ENCODE data around the gene KCNQ1OT1. TPM values are rescaled to one million over a fixed set of nuclear protein-coding genes. Genes with fewer than 3 reads are reported as not detected.
A peak's percentile ranks its signal among the peaks of the same experiment; 100 is the strongest.

KCNQ1OT1 gene
- polyA plus RNA-seq, 6 donors from 2014 or later: 0.08 to 0.28 (median 0.12) TPM

GRCh38 chr11:2580571-2581001 is 119.2 kb downstream of the KCNQ1OT1 start:
- Mint-ChIP-seq H3K4me1 (peaks cover 0 to 5% (median 0%) of the 10 kb centered on the region in 3 donors), H3K4me3 (no peak overlapping the region), H3K9me3 (no peaks in the 10 kb centered on the region), H3K36me3 (no peaks in the 10 kb centered on the region), H3K27ac (no peak overlapping the region), H3K27me3 (no peaks in the 10 kb centered on the region)
- ATAC-seq (ENCODE audit: low read depth in 2 of 2) (no peak), DNase-seq (no peak)

- DNase-seq: no peak
- no peaks in the 10 kb centered on the region for H3K9me3 Mint-ChIP-seq
Measured at GRCh38 chr11:2580061-2580421, 119.8 kb downstream of the KCNQ1OT1 start.

GRCh38 chr11:2579315-2580060 is 120.3 kb downstream of the KCNQ1OT1 start:
- Mint-ChIP-seq H3K27me3 (no peaks in the 10 kb centered on the region), H3K36me3 (no peaks in the 10 kb centered on the region), H3K9me3 (no peaks in the 10 kb centered on the region), H3K4me3 (no peak overlapping the region), H3K4me1 (peaks cover 0 to 5% (median 0%) of the 10 kb centered on the region in 3 donors), H3K27ac (peak overlapping the region in 1 of 6 donors; percentile 44)
- no peak for DNase-seq
- no peak for ATAC-seq (ENCODE audit: low read depth in 2 of 2)

More at GRCh38 chr11:2580061-2580421, 119.8 kb downstream of the KCNQ1OT1 start:
- no peak overlapping the region for H3K27ac Mint-ChIP-seq
- ATAC-seq (ENCODE audit: low read depth in 2 of 2): no peak
- no peaks in the 10 kb centered on the region for H3K27me3 Mint-ChIP-seq
- no peaks in the 10 kb centered on the region for H3K36me3 Mint-ChIP-seq
- H3K4me1 Mint-ChIP-seq: peaks cover 0 to 5% (median 0%) of the 10 kb centered on the region in 3 donors
- no peak overlapping the region for H3K4me3 Mint-ChIP-seq

- ATAC-seq (ENCODE audit: low read depth in 2 of 2) (no peak), DNase-seq (no peak)
- Mint-ChIP-seq H3K27ac (no peak overlapping the region), H3K27me3 (no peaks in the 10 kb centered on the region), H3K4me1 (peaks cover 0 to 5% (median 0%) of the 10 kb centered on the region in 3 donors), H3K9me3 (no peaks in the 10 kb centered on the region), H3K4me3 (no peak overlapping the region), H3K36me3 (no peaks in the 10 kb centered on the region)
Measured at GRCh38 chr11:2578929-2579270, 120.9 kb downstream of the KCNQ1OT1 start.

GRCh38 chr11:2577991-2578928 is 121.5 kb downstream of the KCNQ1OT1 start:
- Mint-ChIP-seq H3K36me3 (no peaks in the 10 kb centered on the region), H3K27me3 (no peaks in the 10 kb centered on the region), H3K9me3 (no peaks in the 10 kb centered on the region), H3K4me3 (peak overlapping the region in 1 of 8 donors; percentile 10), H3K4me1 (peaks cover 0 to 5% (median 0%) of the 10 kb centered on the region in 3 donors), H3K27ac (no peak overlapping the region)
- DNase-seq (no peak), ATAC-seq (ENCODE audit: low read depth in 2 of 2) (no peak)

GRCh38 chr11:2577031-2577990 is 122.5 kb downstream of the KCNQ1OT1 start:
- H3K27ac Mint-ChIP-seq: no peak overlapping the region
- no peak for DNase-seq
- no peak for ATAC-seq (ENCODE audit: low read depth in 2 of 2)

GRCh38 chr11:2576549-2576948 is 123.2 kb downstream of the KCNQ1OT1 start:
- no peak for ATAC-seq (ENCODE audit: low read depth in 2 of 2)
- Mint-ChIP-seq H3K4me1 (peaks cover 0 to 5% (median 0%) of the 10 kb centered on the region in 3 donors), H3K27me3 (no peaks in the 10 kb centered on the region), H3K9me3 (no peaks in the 10 kb centered on the region), H3K27ac (no peak overlapping the region), H3K36me3 (no peaks in the 10 kb centered on the region), H3K4me3 (no peak overlapping the region)
- no peak for DNase-seq

More at GRCh38 chr11:2577031-2577990, 122.5 kb downstream of the KCNQ1OT1 start:
- no peaks in the 10 kb centered on the region for H3K9me3 Mint-ChIP-seq
- no peaks in the 10 kb centered on the region for H3K36me3 Mint-ChIP-seq
- no peaks in the 10 kb centered on the region for H3K27me3 Mint-ChIP-seq
- H3K4me1 Mint-ChIP-seq: peaks cover 0 to 5% (median 0%) of the 10 kb centered on the region in 3 donors
- H3K4me3 Mint-ChIP-seq: peak overlapping the region in 1 of 8 donors; percentile 10

- Mint-ChIP-seq H3K4me1 (peaks cover 0 to 5% (median 0%) of the 10 kb centered on the region in 3 donors), H3K27me3 (no peaks in the 10 kb centered on the region), H3K4me3 (peak overlapping the region in 1 of 8 donors; percentile 16), H3K36me3 (no peaks in the 10 kb centered on the region), H3K27ac (no peak overlapping the region), H3K9me3 (no peaks in the 10 kb centered on the region)
- ATAC-seq (ENCODE audit: low read depth in 2 of 2) (no peak), DNase-seq (no peak)
Measured at GRCh38 chr11:2576111-2576510, 123.7 kb downstream of the KCNQ1OT1 start.

- DNase-seq (no peak), ATAC-seq (ENCODE audit: low read depth in 2 of 2) (no peak)
- peaks cover 0 to 5% (median 0%) of the 10 kb centered on the region in 3 donors for H3K4me1 Mint-ChIP-seq
- no peaks in the 10 kb centered on the region for H3K9me3 Mint-ChIP-seq
- H3K27ac Mint-ChIP-seq: no peak overlapping the region
- H3K4me3 Mint-ChIP-seq: no peak overlapping the region
- H3K27me3 Mint-ChIP-seq: no peaks in the 10 kb centered on the region
- no peaks in the 10 kb centered on the region for H3K36me3 Mint-ChIP-seq
Measured at GRCh38 chr11:2575591-2576051, 124.2 kb downstream of the KCNQ1OT1 start.

- Mint-ChIP-seq H3K27me3 (no peaks in the 10 kb centered on the region), H3K4me3 (no peak overlapping the region), H3K9me3 (no peaks in the 10 kb centered on the region), H3K4me1 (peaks cover 0 to 5% (median 0%) of the 10 kb centered on the region in 3 donors), H3K36me3 (no peaks in the 10 kb centered on the region), H3K27ac (no peak overlapping the region)
- ATAC-seq (ENCODE audit: low read depth in 2 of 2) (no peak), DNase-seq (no peak)
Measured at GRCh38 chr11:2574553-2575535, 125.0 kb downstream of the KCNQ1OT1 start.

GRCh38 chr11:2574043-2574552 is 125.7 kb downstream of the KCNQ1OT1 start:
- Mint-ChIP-seq H3K4me3 (no peak overlapping the region), H3K27ac (no peak overlapping the region), H3K9me3 (no peaks in the 10 kb centered on the region), H3K4me1 (peaks cover 0 to 3% (median 0%) of the 10 kb centered on the region in 3 donors), H3K36me3 (no peaks in the 10 kb centered on the region), H3K27me3 (no peaks in the 10 kb centered on the region)
- ATAC-seq (ENCODE audit: low read depth in 2 of 2) (no peak), DNase-seq (no peak)

Measured in naive B cell (primary cell).